Superior temporal gyrus (tissue), 1 donor: Measurements from ENCODE around the gene ELOVL7.
"Not testable (repeated sequence)": the region's sequence is repeated elsewhere in the genome, so short reads cannot be mapped to it uniquely, and the experiment has no call there.

ENCODE experiments used
- DNase-seq: peaks from one replicate; pipeline ENCODE4 v3.0.0-alpha.2; 2016; ENCODE audit errors: extremely low spot score

ELOVL7 gene

GRCh38 chr5:60715201-60715928 is 128.7 kb downstream of the ELOVL7 start:
- not testable (repeated sequence) for DNase-seq

GRCh38 chr5:60712950-60713349 is 131.1 kb downstream of the ELOVL7 start:
- DNase-seq: no peak

- not testable (repeated sequence) for DNase-seq
Measured at GRCh38 chr5:60711892-60712291, 132.2 kb downstream of the ELOVL7 start.

- DNase-seq: no peak
Measured at GRCh38 chr5:60710362-60710761, 133.7 kb downstream of the ELOVL7 start.

- no peak for DNase-seq
Measured at GRCh38 chr5:60705144-60705543, 138.9 kb downstream of the ELOVL7 start.

GRCh38 chr5:60703944-60704343 is 140.1 kb downstream of the ELOVL7 start:
- DNase-seq: no peak
